ENCODE measurements around the gene COPG2. TPM values are rescaled to one million over a fixed set of nuclear protein-coding genes. Genes with fewer than 3 reads are reported as not detected.
"Not testable (repeated sequence)": the region's sequence is repeated elsewhere in the genome, so short reads cannot be mapped to it uniquely, and the experiment has no call there.

The COPG2 gene
- total RNA-seq, 4 donors from 2014 or later: 12.5 to 15.0 (median 14.0) TPM

GRCh38 chr7:130606161-130606560, 62.4 kb downstream of the COPG2 start:
- in situ Hi-C loops (cut with MboI; ENCODE audit: low sequenced_read_pairs in 4 of 4) (no loop called here), intact Hi-C loops (cut with DNase I; ENCODE audit: low total_unique reads) (no loop called here)
- H3K27ac ChIP-seq: no peak overlapping the region
- ATAC-seq (no peak), DNase-seq (no peak)
- peaks cover 0 to 30% of the 10 kb centered on the region in 2 donors for H3K36me3 ChIP-seq
- H3K9me3 ChIP-seq: no peaks in the 10 kb centered on the region
- no peak overlapping the region for H3K4me3 ChIP-seq
- H3K27me3 ChIP-seq: no peaks in the 10 kb centered on the region
- no peaks in the 10 kb centered on the region for H3K4me1 ChIP-seq
- TF ChIP-seq, protein P1, sequence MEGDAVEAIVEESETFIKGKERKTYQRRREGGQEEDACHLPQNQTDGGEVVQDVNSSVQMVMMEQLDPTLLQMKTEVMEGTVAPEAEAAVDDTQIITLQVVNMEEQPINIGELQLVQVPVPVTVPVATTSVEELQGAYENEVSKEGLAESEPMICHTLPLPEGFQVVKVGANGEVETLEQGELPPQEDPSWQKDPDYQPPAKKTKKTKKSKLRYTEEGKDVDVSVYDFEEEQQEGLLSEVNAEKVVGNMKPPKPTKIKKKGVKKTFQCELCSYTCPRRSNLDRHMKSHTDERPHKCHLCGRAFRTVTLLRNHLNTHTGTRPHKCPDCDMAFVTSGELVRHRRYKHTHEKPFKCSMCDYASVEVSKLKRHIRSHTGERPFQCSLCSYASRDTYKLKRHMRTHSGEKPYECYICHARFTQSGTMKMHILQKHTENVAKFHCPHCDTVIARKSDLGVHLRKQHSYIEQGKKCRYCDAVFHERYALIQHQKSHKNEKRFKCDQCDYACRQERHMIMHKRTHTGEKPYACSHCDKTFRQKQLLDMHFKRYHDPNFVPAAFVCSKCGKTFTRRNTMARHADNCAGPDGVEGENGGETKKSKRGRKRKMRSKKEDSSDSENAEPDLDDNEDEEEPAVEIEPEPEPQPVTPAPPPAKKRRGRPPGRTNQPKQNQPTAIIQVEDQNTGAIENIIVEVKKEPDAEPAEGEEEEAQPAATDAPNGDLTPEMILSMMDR (IDR thresholded peaks at IDR 0.05 in 4 of 5, conservative IDR thresholded peaks at IDR 0.05 in 1 of 5): no peak
- no peak for TF ChIP-seq POLR2A (IDR thresholded peaks at IDR 0.05)

DNA sequence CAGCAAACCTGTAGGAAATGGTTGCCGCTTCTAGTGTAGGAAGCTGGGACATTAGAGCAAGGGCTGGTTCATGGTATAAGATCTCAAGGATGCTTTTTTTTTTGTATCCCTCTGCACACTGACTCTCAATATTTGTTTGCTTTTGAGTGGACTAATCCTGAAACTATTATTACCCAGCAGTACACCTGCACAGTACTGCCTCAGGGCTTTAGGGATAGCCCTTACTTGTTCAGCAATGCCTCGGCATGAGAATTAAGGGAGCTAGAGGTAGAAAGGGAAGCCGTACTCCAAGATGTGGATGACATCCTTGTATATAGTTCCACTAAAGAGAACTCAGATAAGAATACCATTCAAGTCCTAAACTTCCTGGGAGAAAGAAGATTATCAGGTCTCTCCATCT, 70.5 kb downstream of the COPG2 start:
- H3K4me3 ChIP-seq: no peak overlapping the region
- no peak for DNase-seq
- H3K9me3 ChIP-seq: no peaks in the 10 kb centered on the region
- in situ Hi-C loops (cut with MboI; ENCODE audit: low sequenced_read_pairs in 4 of 4): no loop called here
- no peak overlapping the region for H3K27ac ChIP-seq
- no peak for TF ChIP-seq POLR2A (IDR thresholded peaks at IDR 0.05)
- TF ChIP-seq, protein P1 (IDR thresholded peaks at IDR 0.05 in 4 of 5, conservative IDR thresholded peaks at IDR 0.05 in 1 of 5): no peak
- H3K4me1 ChIP-seq: no peaks in the 10 kb centered on the region
- no peaks in the 10 kb centered on the region for H3K27me3 ChIP-seq
- ATAC-seq: no peak
- no peaks in the 10 kb centered on the region for H3K36me3 ChIP-seq
- intact Hi-C loops (cut with DNase I; ENCODE audit: low total_unique reads): no loop called here

- no peak for DNase-seq
- no peaks in the 10 kb centered on the region for H3K9me3 ChIP-seq
- TF ChIP-seq, protein P1 (IDR thresholded peaks at IDR 0.05 in 4 of 5, conservative IDR thresholded peaks at IDR 0.05 in 1 of 5): no peak
- TF ChIP-seq POLR2A (IDR thresholded peaks at IDR 0.05): no peak
Measured at GRCh38 chr7:130595986-130596385, 72.6 kb downstream of the COPG2 start.

DNA sequence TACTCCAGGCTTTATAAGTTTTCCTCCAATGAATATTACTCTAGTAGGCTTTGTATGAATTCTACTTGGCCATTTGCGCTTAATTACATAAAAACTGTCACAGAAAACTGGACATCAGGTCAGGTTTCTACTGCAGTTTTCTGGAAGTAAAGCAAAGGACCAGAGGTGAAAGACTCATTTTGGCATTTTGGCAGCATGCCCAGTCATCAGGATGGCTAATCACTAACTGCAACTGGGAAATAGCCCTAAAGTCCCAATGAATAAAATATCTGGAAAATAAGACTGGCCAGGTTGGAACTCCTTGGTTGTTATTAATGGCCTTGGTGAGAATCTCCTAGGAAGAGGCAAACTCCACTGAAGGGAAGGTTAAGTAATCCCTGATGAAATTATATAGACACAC, 75.5 kb downstream of the COPG2 start:
- ATAC-seq (no peak), DNase-seq (no peak)
- Histone ChIP-seq H3K27me3 (no peaks in the 10 kb centered on the region), H3K36me3 (no peaks in the 10 kb centered on the region), H3K4me3 (no peak overlapping the region), H3K4me1 (no peaks in the 10 kb centered on the region), H3K27ac (no peak overlapping the region), H3K9me3 (no peaks in the 10 kb centered on the region)
- TF ChIP-seq POLR2A (IDR thresholded peaks at IDR 0.05): no peak
- TF ChIP-seq, protein P1 (IDR thresholded peaks at IDR 0.05 in 4 of 5, conservative IDR thresholded peaks at IDR 0.05 in 1 of 5): no peak
- intact Hi-C loops (cut with DNase I; ENCODE audit: low total_unique reads): no loop called here
- in situ Hi-C loops (cut with MboI; ENCODE audit: low sequenced_read_pairs in 4 of 4): no loop called here

More at GRCh38 chr7:130595986-130596385, 72.6 kb downstream of the COPG2 start:
- Histone ChIP-seq H3K27ac (no peak overlapping the region), H3K36me3 (no peaks in the 10 kb centered on the region), H3K4me3 (no peak overlapping the region), H3K4me1 (no peaks in the 10 kb centered on the region), H3K27me3 (no peaks in the 10 kb centered on the region)
- no peak for ATAC-seq
- intact Hi-C loops (cut with DNase I; ENCODE audit: low total_unique reads): no loop called here
- in situ Hi-C loops (cut with MboI; ENCODE audit: low sequenced_read_pairs in 4 of 4): no loop called here

DNA sequence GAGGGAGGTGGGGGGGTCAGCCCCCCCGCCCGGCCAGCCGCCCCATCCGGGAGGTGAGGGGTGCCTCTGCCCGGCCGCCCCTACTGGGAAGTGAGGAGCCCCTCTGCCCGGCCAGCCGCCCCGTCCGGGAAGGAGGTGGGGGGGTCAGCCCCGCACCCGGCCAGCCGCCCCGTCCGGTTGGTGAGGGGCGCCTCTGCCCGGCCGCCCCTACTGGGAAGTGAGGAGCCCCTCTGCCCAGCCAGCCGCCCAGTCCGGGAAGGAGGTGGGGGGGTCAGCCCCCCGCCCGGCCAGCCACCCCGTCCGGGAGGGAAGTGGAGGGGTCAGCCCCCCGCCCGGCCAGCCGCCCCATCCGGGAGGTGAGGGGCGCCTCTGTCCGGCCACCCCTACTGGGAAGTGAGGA, 77.1 kb downstream of the COPG2 start:
- ATAC-seq; in situ Hi-C loops (cut with MboI; ENCODE audit: low sequenced_read_pairs in 4 of 4); H3K9me3 ChIP-seq; intact Hi-C loops (cut with DNase I; ENCODE audit: low total_unique reads); H3K27me3 ChIP-seq; DNase-seq; H3K36me3 ChIP-seq; H3K4me1 ChIP-seq; H3K27ac ChIP-seq; H3K4me3 ChIP-seq: not testable (repeated sequence)

DNA sequence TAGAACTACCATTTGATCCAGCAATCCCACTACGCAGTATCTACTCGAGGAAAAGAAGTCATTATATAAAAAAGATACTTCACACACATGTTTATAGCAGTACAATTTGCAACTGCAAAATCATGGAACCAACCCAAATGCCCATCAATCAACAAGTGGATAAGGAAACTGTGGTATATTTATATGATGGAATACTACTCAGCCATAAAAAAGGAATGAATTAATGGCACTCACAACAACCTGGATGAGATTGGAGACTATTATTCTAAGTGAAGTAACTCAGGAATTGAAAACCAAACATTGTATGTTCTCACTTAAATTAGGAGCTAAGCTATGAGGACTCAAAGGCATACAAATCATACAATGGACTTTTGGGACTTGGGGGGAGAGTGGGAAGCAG, 82.6 kb downstream of the COPG2 start:
- H3K27ac ChIP-seq; H3K36me3 ChIP-seq; H3K27me3 ChIP-seq; H3K4me1 ChIP-seq; DNase-seq; intact Hi-C loops (cut with DNase I; ENCODE audit: low total_unique reads); H3K9me3 ChIP-seq; in situ Hi-C loops (cut with MboI; ENCODE audit: low sequenced_read_pairs in 4 of 4); ATAC-seq; H3K4me3 ChIP-seq: not testable (repeated sequence)

GRCh38 chr7:130575110-130575509, 93.4 kb downstream of the COPG2 start:
- H3K4me1 ChIP-seq; intact Hi-C loops (cut with DNase I; ENCODE audit: low total_unique reads); in situ Hi-C loops (cut with MboI; ENCODE audit: low sequenced_read_pairs in 4 of 4); H3K4me3 ChIP-seq; H3K9me3 ChIP-seq; H3K36me3 ChIP-seq; H3K27me3 ChIP-seq; H3K27ac ChIP-seq; ATAC-seq; DNase-seq: not testable (repeated sequence)

GRCh38 chr7:130570144-130570543, 98.4 kb downstream of the COPG2 start:
- DNase-seq; H3K27me3 ChIP-seq; H3K36me3 ChIP-seq; ATAC-seq; H3K4me3 ChIP-seq; intact Hi-C loops (cut with DNase I; ENCODE audit: low total_unique reads); H3K4me1 ChIP-seq; H3K9me3 ChIP-seq; H3K27ac ChIP-seq; in situ Hi-C loops (cut with MboI; ENCODE audit: low sequenced_read_pairs in 4 of 4): not testable (repeated sequence)
